Activated T-cell treated with anti-CD3 and anti-CD28 coated beads, Interleukin-2, amount 50 U/mL, for 24 hours (primary cell): Measurements from ENCODE around the gene GLTP.
"Not testable (repeated sequence)": the region's sequence is repeated elsewhere in the genome, so short reads cannot be mapped to it uniquely, and the experiment has no call there.

Source experiments
- DNase-seq: peaks from one replicate; pipeline ENCODE4 v3.0.0-alpha.2; 2020
- H3K27ac Mint-ChIP-seq: 2 replicates; pipeline ENCODE4 v1.8.0; 2020; ENCODE audit warnings: mild to moderate bottlenecking, mixed read lengths
- H3K27me3 Mint-ChIP-seq: 2 replicates; pipeline ENCODE4 v1.8.0; 2020; ENCODE audit warnings: mixed read lengths
- H3K36me3 Mint-ChIP-seq: 2 replicates; pipeline ENCODE4 v1.8.0; 2020; ENCODE audit warnings: low read depth, mixed read lengths
- H3K4me1 Mint-ChIP-seq: 2 replicates; pipeline ENCODE4 v1.8.0; 2020; ENCODE audit warnings: low read depth, mixed read lengths
- H3K4me3 Mint-ChIP-seq: 2 replicates; pipeline ENCODE4 v1.8.0; 2020; ENCODE audit warnings: mild to moderate bottlenecking, moderate library complexity, mixed read lengths
- H3K9me3 Mint-ChIP-seq: 2 replicates; pipeline ENCODE4 v1.8.0; 2020; ENCODE audit warnings: mixed read lengths

The GLTP gene, protein sequence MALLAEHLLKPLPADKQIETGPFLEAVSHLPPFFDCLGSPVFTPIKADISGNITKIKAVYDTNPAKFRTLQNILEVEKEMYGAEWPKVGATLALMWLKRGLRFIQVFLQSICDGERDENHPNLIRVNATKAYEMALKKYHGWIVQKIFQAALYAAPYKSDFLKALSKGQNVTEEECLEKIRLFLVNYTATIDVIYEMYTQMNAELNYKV

DNA sequence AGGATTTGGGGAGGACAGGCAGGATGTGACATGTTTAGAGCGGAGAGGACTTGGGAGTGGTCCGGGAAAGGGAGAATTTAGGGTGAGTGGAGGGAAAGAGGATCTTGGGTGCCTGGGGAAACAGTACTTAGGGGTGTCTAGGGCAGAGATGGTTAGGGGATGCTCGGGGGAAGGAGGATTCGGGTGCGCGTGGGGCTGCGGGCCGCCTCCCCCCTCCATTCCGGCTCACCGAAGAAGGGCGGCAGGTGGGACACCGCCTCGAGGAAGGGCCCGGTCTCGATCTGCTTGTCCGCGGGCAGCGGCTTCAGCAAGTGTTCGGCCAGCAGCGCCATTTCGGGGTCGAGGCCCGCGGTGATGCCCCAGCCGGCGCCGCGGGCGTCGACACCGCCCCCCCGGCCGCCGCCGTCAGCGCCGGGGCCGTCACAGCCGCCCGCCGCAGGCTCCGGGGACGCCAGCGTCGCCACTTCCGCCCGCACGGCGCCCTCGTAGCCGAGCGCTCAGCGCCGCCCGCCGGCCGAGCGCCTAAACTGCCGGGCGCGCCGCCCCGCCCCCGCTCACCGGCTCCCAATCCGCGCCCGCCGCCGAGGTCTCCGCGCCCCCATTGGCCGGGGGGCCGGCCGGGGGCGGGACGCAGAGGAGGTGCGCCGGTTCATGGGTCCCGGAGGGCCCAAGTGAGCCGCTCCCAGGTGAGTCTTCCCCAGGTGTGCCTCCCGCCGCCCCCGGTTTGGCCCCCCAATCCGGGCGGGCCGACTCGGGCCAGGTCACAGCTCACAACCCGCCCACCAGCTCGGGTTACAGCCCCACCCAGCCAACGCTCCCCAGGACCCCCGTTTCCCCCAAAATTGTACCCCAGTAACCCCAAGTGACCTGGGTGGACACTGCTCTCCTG, at the start of gene GLTP:
Gene GLTP (minus strand): TSS at position 499 of the 889 bp plus-strand sequence. CDS start 167 bp downstream, at position 332.
- Mint-ChIP-seq H3K27ac (peak within 1 kb of the TSS; percentile 93), H3K4me1 (peaks cover 48% of the 10 kb centered on the region), H3K27me3 (no peaks in the 10 kb centered on the region)

DNA sequence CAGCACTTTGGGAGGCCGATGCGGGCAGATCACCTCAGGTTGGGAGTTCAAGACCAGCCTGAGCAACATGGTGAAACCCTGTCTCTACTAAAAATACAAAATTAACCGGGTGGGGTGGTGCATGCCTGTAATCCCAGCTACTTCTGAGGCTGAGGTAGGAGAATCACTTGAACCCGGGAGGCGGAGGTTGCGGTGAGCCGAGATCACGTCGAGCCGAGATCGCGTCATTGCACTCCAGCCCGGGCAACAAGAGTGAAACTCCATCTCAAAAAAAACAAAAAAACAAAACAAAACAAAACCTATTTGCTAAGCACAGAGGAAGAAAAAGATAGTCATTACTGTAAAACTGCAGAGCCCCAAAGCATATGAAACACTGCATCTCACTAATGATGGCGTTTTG, 49.0 kb upstream of the GLTP start:
- H3K27ac Mint-ChIP-seq, H3K9me3 Mint-ChIP-seq, H3K4me1 Mint-ChIP-seq, H3K27me3 Mint-ChIP-seq, H3K4me3 Mint-ChIP-seq, DNase-seq: not testable (repeated sequence)
- peaks cover 77% of the 10 kb centered on the region for H3K36me3 Mint-ChIP-seq

More for the DNA sequence above, at the start of gene GLTP:
- no peaks in the 10 kb centered on the region for H3K9me3 Mint-ChIP-seq
- H3K4me3 Mint-ChIP-seq = peak within 1 kb of the TSS; percentile 94
- H3K36me3 Mint-ChIP-seq = peaks cover 7% of the 10 kb centered on the region
- DNase-seq = peak; percentile 93

DNA sequence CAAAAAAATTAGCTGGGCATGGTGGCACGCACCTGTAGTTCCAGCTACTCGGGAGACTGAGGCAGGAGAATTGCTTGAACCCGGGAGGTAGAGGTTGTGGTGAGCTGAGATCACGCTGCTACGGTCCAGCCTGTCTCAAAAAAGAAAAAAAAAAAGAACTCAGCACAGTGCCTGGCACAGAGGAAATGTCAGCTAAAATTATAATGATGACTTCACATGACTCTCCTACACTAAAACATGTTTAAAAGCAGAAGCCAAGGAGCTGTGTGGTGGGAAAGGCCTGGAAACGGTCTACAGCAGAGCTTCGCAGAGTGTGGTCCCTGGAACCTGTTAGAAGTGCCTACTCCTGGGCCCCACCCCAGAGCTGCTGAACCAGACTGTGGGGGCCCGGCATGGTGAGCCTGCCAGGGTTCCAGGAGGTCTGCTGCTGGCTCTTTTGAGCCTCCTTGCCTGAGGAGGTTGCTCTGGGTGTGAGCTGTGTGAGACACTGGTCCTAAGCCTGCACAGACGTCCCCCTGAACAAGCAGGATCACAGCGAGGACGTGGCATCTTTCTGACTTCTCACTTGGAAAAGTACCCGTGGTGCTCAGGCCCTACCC, 47.8 kb upstream of the GLTP start:
- Mint-ChIP-seq H3K9me3 (no peaks in the 10 kb centered on the region), H3K27ac (no peak overlapping the region)

DNA sequence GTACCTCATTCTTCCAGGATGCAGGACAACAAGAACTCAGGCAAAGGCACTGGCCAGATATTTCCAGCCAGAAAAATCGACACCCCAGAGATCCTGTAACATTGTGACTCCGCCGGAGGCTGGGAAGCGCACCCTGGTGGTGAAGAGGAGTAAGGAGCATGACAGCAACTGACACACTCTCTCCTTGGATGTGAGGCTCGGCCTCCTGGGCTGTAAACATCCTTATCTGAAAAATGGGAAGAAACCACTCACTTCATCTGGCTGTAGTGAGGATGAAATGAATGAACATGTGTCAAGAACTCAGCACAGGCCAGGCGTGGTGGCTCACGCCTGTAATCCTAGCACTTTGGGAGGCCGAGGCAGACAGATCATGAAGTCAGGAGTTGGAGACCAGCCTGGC, 47.3 kb upstream of the GLTP start:
- Mint-ChIP-seq H3K27ac (peak overlapping the region; percentile 54), H3K27me3 (no peaks in the 10 kb centered on the region), H3K9me3 (no peaks in the 10 kb centered on the region), H3K36me3 (peaks cover 67% of the 10 kb centered on the region), H3K4me3 (no peak overlapping the region), H3K4me1 (no peaks in the 10 kb centered on the region)
- DNase-seq = peak; percentile 48

More for the DNA sequence above, 47.8 kb upstream of the GLTP start:
- Mint-ChIP-seq H3K27me3 (no peaks in the 10 kb centered on the region), H3K36me3 (peaks cover 71% of the 10 kb centered on the region), H3K4me1 (no peaks in the 10 kb centered on the region), H3K4me3 (no peak overlapping the region)
- no peak for DNase-seq

DNA sequence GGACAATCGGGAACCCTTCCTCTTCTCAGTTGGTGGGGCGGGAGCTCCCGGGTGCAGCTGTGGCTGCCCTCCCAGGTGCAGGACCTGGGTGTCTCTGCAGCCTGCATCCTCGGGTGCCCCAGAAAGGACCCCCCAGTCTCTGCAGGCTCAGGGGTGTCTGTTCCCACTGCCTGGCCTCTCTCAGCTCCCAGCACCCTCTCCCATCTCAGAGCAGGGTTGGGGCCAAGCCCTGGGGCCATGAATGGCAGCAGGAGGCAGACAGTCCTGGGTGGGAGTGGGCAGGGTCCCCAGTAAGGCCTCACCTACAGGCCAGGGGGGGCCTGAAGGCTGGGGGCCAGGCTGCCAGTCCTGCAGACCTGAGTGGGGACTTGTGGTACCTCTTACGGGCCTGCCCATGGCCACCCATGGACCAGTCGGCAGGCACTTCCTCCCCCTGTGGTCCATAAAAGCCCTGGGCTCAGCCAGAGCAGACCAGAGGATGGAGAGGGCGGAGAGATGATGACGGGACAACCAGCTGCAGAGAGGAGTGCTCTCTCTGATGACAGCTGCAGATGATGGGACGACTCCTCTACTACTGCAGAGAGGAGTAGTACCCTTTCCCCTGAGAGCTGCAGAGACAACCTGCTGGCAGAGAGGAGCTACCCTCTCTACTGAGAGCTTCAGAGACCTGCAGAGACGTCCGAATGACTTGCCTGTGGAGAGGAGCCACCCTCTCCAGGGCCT, 46.3 kb upstream of the GLTP start:
- Mint-ChIP-seq H3K4me1 (no peaks in the 10 kb centered on the region), H3K27me3 (no peaks in the 10 kb centered on the region), H3K9me3 (no peaks in the 10 kb centered on the region), H3K36me3 (peaks cover 63% of the 10 kb centered on the region), H3K27ac (no peak overlapping the region), H3K4me3 (no peak overlapping the region)
- no peak for DNase-seq

DNA sequence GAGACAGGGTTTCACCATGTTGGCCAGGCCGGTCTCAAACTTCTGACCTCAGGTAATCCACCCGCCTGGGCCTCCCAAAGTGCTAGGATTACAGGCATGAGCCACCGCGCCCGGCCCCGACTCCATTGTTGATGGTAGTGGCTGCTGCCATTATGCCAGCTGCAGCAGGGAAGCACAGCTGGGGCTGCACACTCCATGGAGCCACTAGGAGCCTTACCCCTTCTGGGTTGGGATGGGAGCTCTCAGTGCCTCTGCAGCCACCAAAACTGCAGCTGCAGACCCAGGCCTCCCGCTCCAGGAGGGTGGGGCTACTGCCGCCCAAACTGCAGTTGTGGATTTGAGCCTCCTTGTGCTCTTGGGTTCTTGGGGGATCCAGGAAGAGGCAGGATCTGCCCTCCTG, 45.7 kb upstream of the GLTP start:
- no peak overlapping the region for H3K4me3 Mint-ChIP-seq
- no peaks in the 10 kb centered on the region for H3K27me3 Mint-ChIP-seq
- no peak overlapping the region for H3K27ac Mint-ChIP-seq
- peaks cover 63% of the 10 kb centered on the region for H3K36me3 Mint-ChIP-seq
- no peaks in the 10 kb centered on the region for H3K9me3 Mint-ChIP-seq
- H3K4me1 Mint-ChIP-seq = no peaks in the 10 kb centered on the region
- no peak for DNase-seq

DNA sequence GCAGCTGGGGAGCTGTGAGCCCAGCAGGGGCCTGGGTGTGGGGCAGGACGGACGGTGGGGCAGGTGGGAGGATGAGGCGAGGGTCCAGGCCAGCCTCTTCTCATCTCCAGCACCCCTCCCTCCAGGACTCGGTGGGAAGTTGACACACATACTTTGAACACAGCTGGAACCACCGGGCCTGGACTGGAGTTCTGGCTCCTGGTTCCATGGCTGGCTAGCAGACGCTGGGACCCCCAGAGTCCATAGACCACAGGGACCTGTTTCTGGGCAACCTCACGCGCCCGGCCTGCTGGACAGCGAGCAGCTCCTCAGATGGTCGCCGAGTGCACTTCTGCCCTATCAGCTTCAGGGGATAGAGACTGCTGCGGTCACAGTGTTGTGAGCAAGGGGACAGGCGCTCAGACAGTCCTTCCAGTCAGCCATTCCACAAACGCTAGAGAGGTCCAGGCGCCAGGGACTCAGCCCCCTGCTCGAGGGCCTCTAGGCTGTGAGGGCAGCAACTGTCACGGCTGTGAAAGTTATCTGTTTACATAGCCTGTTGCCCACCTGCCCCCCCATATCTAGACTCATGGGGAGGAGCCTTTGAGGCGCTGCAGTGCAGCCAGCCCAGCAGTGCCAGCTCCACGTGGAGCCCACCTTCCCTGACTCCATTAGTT, 45.0 kb upstream of the GLTP start:
- DNase-seq = no peak
- Mint-ChIP-seq H3K9me3 (no peaks in the 10 kb centered on the region), H3K27ac (peak overlapping the region; percentile 75), H3K27me3 (no peaks in the 10 kb centered on the region), H3K36me3 (peaks cover 64% of the 10 kb centered on the region), H3K4me1 (no peaks in the 10 kb centered on the region), H3K4me3 (no peak overlapping the region)

DNA sequence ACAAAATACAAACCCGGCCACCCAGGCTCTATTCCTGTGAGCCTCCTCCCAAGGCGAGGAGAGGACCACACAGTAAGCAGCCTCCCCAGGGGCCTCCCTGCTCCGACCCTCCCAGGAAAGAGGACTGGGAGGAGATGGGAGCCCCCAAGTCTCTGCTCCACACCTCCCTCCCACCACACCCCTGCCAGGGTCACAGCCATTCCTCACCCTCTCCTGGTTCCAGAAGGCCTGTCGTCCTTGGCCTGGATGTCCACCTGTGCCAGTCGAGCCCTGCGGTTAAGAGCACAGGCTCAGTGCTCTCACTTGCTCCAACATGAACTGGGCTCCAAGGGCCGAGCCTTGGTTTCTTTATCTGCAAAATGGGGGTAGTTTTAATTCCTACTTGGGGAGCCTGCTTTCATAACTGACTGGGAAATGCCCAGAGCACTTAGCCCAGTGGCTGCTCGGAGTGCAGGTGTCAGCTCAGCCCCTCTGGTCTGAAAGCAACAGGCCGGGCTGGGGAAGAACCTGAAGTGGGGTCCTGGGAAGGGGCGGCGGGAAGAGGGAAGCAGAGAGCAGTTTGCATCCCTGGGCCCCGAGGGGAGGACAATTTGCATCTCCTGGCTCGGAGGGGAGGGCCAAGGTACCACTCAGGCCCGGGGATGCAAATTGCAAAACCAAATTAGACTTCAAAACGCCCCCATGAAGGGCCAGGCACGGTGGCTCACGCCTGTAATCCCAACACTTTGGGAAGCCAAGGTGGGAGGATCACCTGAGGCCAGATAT, 43.3 kb upstream of the GLTP start:
- no peak overlapping the region for H3K4me3 Mint-ChIP-seq
- no peaks in the 10 kb centered on the region for H3K4me1 Mint-ChIP-seq
- no peak overlapping the region for H3K27ac Mint-ChIP-seq
- H3K9me3 Mint-ChIP-seq = no peaks in the 10 kb centered on the region
- DNase-seq = no peak
- H3K27me3 Mint-ChIP-seq = no peaks in the 10 kb centered on the region
- H3K36me3 Mint-ChIP-seq = peaks cover 67% of the 10 kb centered on the region

DNA sequence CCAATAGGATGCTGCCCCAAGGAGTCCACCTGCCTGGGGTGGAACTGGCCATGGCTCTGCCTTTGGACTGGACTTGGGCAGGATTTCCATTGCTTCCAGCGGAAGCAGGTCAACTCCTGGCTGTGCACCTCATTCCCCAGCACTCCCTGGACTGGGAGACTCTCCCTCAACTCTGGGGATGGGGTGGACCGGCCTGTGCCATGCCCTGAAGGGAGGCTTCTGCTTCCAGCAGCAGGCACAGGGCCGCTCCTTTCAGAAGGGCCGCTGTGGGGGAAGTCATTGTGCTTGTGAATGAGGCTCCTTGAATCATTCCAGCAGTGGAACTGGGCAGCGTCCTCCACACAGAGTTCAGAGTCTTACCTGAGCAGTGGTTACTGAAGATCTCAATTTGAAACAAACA, 42.7 kb upstream of the GLTP start:
- no peak for DNase-seq

DNA sequence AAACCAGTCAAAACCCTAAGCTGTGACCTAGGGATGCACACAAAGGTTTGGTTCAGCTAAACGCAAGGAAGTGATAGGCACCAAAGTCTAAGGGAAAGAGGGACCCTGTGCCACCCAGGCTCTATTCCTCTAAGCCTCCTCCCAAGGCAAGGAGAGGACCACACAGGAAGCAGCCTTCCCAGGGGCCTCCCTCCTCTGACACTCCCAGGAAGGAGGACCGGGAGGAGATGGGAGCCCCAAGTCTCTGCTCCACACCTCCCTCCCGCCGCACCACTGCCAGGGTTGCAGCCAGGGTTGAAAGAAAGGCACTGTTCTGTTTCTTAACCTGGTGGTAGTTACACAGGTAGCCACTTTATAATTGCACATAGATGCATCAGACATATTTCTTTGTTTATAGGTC, 41.6 kb upstream of the GLTP start:
- no peaks in the 10 kb centered on the region for H3K4me1 Mint-ChIP-seq
- no peaks in the 10 kb centered on the region for H3K27me3 Mint-ChIP-seq
- no peaks in the 10 kb centered on the region for H3K9me3 Mint-ChIP-seq
- H3K4me3 Mint-ChIP-seq = no peak overlapping the region
- peaks cover 69% of the 10 kb centered on the region for H3K36me3 Mint-ChIP-seq
- DNase-seq = no peak
- no peak overlapping the region for H3K27ac Mint-ChIP-seq

More for the DNA sequence above, 42.7 kb upstream of the GLTP start:
- H3K27ac Mint-ChIP-seq = no peak overlapping the region
- no peaks in the 10 kb centered on the region for H3K27me3 Mint-ChIP-seq
- no peak overlapping the region for H3K4me3 Mint-ChIP-seq
- no peaks in the 10 kb centered on the region for H3K9me3 Mint-ChIP-seq
- H3K36me3 Mint-ChIP-seq = peaks cover 68% of the 10 kb centered on the region
- no peaks in the 10 kb centered on the region for H3K4me1 Mint-ChIP-seq

DNA sequence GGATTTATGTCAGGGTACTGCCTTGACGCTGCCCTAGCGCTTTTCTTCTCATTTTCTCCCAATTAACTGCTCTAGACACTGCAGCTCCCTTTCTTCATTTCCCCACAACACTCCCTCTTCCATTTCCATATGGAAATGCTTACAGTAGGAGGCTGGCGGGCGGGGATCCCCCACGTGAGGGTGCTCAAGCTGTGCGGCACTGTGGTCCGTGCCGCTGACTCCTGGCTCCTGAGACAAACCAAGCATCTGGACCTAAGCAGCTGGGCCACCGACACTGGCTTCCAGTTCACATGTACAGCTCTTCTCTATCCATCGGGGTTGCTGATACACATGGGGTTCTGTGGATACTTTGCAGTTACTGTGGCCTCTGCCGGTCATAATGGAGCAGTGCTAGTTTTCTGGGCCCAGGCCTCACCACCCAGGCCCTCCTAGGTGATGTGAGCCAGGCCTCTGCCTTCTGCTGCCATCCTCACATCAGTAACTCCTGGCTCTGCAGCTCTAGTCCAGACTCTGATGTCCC, 40.0 kb upstream of the GLTP start:
- DNase-seq = no peak
- no peak overlapping the region for H3K4me3 Mint-ChIP-seq
- no peaks in the 10 kb centered on the region for H3K9me3 Mint-ChIP-seq
- H3K4me1 Mint-ChIP-seq = no peaks in the 10 kb centered on the region
- peaks cover 84% of the 10 kb centered on the region for H3K36me3 Mint-ChIP-seq
- no peaks in the 10 kb centered on the region for H3K27me3 Mint-ChIP-seq
- no peak overlapping the region for H3K27ac Mint-ChIP-seq

DNA sequence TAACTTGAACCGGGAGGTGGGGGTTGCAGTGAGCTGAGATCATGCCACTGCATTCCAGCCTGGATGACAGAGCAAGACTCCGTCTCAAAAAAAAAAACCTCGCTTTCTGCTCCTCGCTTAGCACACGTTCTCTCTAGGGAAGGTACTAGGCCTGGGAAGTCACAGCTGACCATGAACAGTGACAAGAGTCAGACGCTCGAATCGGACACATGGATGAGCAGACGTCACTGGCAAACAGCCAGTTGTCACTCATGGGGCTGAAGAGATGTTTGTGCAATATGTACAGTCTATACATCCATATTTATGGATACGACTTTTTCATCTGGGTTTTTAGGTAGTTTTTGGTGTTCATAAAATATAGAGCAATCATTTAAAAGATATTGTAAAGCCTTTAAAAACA, 39.1 kb upstream of the GLTP start:
- H3K9me3 Mint-ChIP-seq = no peaks in the 10 kb centered on the region
- no peaks in the 10 kb centered on the region for H3K27me3 Mint-ChIP-seq
- H3K27ac Mint-ChIP-seq = peak overlapping the region; percentile 5
- H3K4me3 Mint-ChIP-seq = no peak overlapping the region
- DNase-seq = no peak
- peaks cover 84% of the 10 kb centered on the region for H3K36me3 Mint-ChIP-seq
- no peaks in the 10 kb centered on the region for H3K4me1 Mint-ChIP-seq

DNA sequence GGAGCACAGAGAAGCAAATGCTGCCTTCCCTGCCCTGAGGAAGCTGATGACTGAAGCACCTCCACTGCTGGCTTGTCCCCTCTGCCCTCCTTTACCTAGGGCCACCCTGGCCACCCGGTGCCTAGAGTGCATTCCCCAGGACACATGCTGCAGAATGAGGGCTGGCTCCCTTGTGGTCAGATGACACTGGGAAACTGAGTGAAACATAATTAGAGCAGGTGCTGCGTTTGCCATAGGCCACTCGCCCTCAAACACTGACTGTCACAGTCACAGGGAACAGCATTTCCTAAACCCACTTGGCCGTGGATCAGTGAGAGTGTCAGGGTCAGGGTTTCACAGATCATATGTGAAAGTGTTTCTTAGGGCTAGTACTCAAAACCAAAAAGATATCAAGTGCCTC, 35.7 kb upstream of the GLTP start:
- Mint-ChIP-seq H3K27ac (peak overlapping the region; percentile 22), H3K9me3 (no peaks in the 10 kb centered on the region), H3K36me3 (peaks cover 99% of the 10 kb centered on the region), H3K4me1 (no peaks in the 10 kb centered on the region), H3K27me3 (no peaks in the 10 kb centered on the region), H3K4me3 (no peak overlapping the region)
- DNase-seq = no peak
